HG02943 (cell line): ENCODE data around the gene PIGU.

Source experiments
- ATAC-seq: cut with Tn5 transposase; IDR thresholded peaks from one replicate; pipeline ENCODE4 v1.9.1; 2021; ENCODE audit warnings: mild to moderate bottlenecking, low read depth, moderate library complexity; ENCODE audit not compliant: unreplicated experiment

Gene PIGU

DNA sequence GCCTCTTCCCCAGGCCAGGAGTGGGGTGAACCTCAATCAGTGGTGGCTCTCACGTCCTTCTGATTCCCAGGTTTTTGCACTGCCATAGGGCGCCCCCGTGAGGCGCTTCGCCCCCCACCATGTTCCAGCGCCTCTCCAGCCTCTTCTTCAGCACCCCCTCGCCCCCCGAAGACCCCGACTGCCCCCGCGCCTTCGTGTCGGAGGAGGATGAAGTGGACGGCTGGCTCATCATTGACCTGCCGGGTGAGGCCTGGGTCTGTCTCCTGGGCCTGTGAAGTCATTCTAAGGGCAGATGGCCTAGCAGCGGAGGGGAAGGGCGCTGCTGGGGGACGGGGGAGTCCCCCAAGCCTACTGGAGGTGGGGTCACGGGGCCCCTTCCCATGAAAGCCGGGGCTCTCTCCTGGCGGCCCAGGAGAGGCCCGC is 31.7 kb upstream of the PIGU start:
- no peak for ATAC-seq

DNA sequence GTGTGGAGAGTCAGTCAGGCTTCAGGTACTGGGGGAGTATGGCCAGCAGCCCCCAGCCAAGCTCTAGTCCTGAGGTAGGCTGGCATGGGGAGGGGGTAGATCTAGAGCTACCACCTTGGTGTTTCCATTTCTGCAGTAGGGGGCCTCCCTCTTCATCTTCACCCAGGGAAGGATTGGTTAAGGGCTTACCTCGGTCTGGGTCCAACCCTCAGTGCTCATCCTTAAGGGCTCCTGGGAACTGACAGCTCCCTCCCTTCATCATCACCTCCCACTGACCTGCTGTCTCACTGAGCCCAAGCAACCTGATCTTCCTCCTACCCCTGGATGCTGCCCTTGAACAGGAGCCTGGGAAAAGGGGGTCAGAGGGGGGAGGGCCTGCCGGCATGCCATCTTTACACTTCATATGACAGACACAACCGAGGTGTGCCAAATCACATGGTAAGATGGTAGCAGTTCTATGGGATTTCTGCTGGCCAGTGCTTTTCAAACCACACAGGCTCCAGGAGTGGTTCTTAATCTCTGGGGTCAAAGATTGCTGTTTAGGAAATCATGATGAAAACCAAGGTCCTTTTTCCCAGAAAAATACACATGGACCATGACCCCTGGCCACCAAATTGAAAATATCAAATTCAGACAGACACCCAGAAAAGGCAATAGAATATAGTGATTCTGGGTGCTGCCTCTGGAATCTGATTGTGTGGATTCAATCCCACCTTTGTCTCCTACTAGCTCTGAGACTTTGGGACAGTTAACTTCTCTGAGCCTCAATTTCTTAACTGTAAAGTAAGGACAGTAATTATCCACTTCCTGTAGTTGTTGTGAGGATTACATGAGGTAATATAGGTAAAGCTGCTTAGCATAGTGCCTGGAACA is 30.3 kb upstream of the PIGU start:
- ATAC-seq, result no peak

DNA sequence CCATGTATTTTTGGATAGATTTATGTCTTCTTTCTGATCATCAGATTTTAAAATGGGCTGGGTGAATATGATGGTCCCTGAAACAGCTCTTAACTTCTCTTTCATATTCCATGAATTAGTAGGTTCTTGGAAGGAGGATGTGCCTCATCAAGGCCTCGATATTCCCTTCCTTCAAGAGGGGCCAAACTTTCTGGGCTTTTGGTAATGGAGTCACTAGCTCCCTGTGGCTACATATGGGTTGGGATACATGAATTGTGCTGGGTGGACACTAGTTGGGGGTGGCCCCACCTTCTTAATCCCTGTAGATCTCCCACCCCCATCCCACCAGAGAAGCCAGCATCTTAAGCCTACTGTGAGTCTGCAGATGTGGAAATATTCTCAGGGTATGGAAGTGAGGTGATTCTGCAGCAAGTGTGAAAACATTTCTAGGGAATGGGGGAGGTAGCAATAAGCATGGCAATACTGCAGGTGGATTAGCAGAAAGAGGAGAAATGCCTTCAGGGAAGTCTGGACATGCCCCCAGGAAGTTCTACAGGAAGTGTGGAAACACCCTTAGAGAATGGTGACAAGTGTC is 29.5 kb upstream of the PIGU start:
- ATAC-seq, result no peak

DNA sequence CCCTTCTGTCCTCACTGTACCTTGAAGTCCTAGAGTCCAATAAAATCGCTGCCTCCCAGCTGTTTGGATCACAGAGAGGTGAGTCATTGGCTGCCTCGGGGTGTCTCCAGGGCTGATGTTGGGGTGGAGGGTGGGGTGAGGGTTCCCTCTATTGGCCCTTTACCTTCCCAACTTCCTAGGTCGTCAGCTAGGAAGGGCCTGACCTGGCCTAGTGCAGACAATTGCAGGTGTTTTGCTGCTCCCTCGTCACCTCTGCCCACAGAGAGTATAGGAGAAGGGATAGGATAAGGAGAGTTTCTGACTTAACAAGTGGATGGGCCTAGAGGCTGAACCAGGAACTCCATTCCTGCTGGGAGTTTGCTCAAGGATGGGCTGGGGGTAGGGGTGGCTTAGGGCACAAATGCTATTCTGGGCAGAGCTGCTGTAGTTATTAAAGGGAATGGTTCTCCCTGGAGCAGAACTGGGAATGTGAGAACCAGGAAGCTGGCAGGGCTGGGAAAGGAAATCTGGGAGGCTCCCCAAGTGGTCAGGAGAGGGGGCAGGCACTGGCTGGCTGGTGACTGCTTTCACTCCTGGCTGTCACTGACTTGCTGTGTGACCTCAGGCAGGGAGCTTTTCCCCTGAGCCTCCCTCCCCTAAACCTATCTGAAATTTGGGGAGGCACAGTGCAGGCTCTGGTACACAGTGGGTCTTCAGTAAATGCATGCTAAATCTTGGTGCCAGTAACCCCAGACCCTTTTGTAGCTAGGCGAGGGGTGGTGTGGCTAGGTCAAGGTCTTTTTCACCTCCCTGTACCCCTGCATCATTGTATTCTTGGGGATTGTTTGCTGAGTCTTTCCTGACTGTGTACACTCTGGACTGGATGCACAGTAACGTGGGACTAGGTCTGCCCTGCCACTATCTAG is 28.8 kb upstream of the PIGU start:
- no peak for ATAC-seq

DNA sequence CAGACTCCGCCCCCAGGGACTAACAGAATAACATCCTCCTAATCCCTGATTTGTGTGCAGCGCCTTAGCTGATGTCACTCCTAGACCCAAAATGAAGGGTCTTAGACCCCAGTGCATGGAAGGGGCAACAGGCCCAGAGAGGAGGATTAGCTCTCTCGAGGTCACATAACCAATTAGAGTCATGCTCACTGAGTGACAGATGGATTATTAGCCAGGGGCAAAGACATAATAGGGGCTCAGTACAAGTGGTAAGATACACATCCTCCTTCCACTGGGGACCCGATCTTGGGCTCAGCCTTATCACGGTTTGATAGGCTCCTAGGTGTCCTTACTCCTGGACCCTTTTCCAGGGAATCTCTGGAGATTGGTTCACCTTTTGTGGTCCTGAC is 28.1 kb upstream of the PIGU start:
- no peak for ATAC-seq

DNA sequence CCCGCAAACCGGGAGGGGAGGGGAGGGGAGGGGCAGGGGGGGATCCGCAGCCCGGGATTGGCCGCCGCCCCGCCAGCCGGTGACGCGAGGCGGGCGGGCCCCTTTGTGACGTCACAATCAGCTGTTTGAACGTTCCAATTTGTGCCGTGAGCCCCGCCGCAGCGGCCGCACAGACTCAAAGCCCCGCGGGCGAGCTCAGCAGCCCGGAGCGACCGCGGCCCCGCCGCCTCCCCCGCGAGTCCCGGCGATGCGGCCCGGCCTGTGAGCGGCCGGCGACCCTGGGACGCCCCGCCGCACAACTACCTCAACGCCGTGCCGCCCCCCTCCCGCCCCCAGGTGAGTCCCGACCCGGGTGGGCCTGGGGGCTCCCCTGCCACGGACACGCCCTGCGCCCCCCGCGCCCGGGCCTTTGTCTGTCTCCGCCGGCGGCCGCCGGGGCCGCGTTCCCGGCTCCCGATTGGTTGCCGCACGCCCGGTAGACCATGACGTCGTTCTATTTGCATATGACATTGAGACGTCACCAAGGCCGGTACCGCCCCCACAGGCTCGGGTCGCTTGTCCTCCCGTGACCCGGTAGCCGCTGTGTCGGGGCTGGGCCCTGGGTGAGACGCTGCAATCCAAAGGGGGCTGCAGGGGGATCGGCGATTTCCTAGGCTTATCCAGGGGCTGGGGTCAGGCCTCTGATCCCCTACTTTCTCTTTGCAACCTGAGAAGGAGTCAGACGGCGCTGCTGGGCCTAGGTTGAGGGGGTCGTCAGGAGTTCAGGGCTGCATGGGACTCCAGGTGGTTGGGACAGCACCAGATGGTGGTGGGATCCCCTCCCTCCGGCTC is 27.5 kb upstream of the PIGU start, which contains the start of gene TP53INP2:
TP53INP2 (plus strand) TSS at position 168 of the 831 bp plus-strand sequence. CDS start 4,396 bp downstream, outside the sequence.
- peak; percentile 44 for ATAC-seq

DNA sequence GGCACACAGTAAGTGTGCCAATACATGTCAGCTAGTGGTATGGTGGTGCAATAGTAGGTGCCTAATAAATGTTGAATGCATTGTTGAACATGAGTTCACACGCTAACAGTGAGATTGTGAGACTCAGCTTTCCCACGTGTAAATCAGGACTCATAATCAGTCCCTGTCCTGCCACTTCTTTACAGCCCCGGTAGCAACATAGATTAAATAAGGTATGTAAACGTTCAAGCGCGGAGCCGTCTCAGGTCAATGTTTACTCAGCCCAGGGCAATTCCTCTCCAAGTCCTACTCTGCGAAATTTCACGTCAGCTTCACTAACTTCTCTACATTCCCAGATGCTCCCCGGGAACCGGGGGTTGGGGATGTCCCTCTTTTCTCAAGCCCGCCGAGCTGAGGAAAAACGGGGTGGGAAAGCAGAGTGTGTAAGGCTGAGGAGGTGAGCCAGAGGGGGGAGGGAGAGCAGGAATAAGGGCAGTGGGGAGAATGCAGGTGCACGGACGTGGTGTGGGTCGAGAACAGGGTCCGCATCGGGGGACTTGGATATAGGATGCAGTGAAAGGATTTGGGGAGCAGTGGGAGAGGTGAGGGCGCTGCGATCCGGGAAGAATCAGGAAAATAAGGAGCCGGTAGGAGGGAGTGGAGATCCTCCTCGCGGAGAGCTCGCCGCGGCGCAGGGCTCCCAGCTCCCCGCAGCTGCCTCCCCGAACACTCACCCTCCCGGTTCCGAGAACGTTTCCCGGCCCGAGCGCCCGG is 26.7 kb upstream of the PIGU start:
- no peak for ATAC-seq

DNA sequence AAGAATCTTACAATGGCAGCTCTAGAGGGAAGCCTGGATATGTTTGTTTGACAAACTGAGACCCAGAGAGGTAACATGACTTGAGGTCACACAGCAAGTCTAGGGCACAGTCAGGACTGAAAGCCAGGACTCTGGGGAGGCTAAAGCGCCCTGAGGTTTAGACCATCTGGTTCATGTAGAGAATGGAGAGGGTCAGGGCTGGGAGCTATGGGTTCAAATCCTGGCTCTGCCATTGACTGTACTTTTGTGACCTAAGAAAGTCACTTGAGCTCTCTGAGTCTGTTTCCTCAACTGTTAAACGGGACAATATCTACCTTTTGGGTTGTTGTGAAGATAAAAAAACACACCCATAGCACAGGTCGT is 26.1 kb upstream of the PIGU start:
- ATAC-seq, result no peak

DNA sequence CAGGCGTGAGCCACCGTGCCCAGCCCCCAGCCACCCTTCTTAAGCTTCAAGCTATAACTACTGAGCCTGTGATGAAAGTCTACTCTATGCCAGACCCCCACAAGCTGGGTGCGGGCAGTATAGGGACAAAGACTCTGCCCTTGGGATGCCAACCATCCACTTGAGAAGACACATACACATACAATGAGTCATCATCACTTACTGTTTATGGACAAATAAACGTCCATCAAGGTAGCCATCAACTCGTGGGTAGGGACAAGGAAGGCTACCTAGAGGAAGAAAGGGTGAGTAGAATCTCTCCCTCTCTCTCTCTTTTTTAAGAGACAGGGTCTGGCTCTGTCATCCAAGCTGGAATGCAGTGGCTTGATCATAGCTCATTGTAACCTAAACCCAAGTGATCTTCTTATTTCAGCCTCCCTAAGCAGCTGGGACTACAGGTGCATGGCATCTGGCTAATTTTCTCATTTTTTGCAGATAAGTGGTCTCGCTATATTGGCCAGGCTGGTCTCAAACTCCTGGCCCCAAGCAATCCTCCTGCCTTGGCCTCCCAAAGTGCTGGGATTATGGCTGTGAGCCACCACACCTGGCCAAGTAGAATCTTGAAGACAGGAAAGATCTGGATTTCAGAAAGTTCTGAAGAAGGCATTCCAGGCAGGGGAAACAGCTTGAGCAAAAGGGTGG is 24.7 kb upstream of the PIGU start:
- ATAC-seq, result no peak

DNA sequence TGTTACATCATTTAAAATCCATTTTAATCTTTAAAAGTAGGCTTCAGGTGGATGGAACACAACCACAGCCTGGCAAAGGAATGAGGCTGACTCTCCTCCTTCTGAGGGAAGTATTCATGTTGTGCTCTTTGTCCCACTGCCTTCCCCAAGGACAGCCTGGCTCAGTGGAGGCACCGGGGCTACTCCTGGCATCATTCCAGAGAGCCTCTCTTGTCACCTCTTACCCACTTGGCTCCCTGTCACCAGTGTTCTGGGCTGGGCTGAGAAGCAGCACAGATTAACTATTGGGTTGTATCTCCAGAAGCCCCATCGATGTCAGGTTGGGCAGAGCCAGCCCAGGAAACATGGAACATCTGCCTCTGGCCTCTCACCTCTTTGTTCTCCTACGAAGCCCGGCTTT is 16.5 kb upstream of the PIGU start:
- no peak for ATAC-seq

DNA sequence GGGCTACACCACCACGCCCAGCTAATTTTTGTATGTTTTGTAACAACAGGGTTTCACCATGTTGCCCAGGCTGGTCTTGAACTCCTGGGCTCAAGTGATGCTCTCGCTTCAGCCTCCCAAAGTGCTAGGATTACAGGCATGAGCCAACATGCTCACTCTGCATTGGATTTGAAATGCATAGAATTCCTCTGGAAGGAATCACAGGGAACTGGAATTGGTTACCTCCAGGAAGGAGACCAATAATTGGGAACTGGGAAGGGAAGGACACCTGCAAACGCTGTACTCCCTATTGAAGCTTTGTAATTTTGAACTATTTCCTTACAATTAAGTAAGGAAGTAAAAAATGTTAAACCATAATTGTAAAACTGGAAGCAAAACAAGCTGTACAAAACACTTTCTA is 14.9 kb upstream of the PIGU start:
- ATAC-seq, result no peak

DNA sequence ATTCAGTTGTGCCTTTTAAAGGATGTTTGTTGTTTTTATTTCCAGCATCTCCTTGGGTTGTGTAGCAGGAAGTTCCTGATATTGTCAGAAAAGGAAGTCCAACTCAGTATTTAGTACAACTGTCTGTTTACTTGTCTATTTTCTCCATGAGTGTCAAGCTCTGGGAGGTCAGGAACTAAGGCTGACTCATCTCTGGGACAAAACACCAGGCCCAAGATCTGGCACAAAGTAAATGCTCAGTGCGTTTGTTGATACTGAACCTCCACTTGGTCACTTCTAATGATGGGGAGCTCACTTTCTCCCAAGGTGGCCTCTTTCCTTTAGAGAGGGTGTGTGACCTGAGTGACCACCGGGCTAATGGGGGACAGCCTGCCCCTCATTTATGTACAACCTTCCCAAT is 12.6 kb upstream of the PIGU start:
- ATAC-seq, result no peak

DNA sequence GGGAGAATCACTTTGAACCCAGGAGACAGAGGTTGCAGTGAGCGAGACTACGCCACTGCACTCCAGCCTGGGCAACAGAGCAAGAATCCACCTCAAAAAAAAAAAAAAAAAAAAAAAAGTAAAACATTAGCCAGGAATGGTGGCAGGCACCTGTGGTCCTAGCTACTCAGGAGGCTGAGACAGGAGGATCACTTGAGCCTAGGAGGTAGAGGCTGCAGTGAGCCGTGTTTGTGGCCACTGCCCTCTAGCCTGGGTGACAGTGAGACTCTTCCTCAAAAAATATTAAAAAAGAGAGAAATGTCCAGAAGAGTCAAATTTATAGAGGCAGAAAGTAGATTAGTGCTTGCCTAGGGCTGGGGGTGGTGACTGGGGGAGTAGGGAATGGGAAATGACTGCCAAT is 6.8 kb upstream of the PIGU start:
- ATAC-seq, result no peak

DNA sequence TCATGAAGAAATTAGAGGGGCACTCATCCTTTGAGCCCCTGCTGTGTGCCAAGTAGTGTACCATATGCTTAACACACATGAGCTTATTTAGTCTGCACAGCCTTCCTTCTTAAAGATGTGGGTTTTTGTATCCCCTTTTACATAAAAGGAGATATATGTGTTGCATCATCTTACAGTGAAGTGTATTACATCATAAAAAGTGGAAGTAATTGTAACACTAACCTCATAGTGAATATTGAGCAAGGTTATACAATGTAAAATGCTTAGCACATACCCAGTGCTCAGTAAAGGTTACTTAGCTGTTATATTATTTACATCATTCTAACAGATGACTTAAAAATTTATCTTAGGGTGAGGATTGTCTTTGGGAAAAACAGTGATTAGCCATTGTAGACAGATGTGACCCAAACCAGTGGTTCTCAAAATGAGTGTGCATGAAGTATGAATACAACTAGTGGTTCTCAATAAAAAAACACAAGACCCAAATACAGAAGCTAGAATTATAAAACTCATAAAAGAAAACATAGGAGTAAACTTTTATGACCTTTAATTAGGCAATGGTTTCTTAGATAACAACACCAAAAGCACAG is 3.8 kb upstream of the PIGU start:
- ATAC-seq, result no peak

DNA sequence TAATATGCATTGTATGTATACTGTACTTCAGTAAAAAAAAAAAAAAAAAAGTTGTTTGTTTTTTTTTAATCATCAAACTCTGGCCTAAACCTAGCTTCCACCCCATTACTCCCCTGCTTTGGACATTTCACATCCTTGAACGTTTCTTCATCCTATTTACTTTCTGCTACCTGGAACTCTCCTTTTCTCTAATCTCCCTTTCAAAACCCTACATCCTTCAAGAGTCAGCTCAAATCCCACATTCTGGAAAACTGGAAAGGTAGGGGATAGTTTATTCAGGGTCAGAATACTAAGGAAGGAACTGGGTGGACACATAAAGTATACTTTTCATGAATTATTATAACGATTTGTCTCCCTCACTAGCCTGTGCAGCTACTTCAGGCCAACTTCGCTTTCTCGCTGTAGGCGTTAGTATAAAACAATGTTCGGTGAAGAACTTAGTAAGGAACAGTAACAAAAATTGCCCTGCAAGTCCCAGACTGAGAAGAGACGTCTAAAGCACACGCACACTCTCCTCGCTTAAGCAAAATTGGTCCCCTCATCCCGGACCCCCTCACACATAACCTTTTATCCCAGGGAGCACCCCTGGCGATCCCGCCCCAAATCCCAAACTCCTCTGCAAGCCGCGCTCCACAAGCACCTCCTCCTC is 775 bp downstream of the PIGU start:
- no peak for ATAC-seq

DNA sequence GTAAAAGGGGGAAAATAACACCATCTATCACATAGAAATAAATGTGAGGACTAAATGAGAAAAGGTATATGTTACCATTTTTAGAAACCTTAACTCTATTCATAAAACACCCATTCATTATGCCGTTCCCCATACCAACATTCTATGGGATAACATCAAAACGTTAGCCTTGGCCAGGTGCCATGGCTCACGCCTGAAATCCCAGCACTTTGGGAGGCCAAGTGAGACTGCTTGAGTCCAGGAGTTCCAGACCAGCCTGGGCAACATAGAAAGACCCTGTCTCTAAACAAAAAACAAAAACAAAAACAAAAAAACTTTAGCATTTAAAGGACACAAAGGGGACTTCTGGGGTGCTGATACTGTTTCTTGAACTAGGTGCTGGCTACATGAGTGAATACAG is 1.3 kb downstream of the PIGU start:
- ATAC-seq, result no peak

DNA sequence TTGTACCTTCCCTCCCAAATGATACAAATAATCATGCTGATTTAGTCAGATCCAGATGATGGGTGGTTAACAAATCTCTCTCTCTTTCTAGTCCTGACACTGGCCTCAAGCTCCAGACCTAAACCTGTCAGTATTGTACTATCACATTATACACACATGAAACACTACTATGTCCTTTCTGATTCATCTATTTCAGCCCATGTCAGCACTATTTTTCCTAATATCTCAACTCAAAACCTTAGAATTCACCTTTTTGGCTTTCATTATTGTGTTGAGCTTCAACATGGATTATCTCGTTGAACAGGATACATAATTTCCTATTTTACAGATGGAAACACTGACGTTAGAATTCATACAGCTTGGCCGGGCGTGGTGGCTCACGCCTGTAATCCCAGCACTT is 3.5 kb downstream of the PIGU start:
- no peak for ATAC-seq

DNA sequence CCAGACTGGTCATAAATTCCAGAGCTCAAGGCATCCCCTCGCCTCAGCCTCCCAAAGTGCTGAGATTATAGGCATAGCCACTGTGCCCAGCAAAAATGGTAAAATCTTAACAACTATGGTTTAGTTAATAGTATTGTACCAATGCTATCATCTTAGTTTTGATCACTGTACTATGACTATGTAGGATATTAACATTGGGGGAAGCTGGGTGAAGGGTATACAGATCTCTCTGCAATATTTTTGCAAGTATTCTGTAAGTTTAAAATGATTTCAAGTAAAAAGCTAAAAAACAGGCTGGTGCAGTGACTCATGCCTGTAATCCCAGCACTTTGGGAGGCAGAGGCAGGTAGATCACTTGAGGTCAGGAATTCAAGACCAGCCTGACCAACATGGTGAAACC is 7.8 kb downstream of the PIGU start:
- no peak for ATAC-seq
